NCI-H146 (cell line): ENCODE data around the gene GPR137.
"Not testable (repeated sequence)": the region's sequence is repeated elsewhere in the genome, so short reads cannot be mapped to it uniquely, and the experiment has no call there.

ENCODE experiments used
- DNase-seq: peaks from one replicate; lab custom pipeline; 2025; lab: John Stamatoyannopoulos, UW

Gene GPR137

GRCh38 chr11:64304316-64305072 is 18.8 kb downstream of the GPR137 start:
- DNase-seq = peak; percentile 90

GRCh38 chr11:64305075-64305690 is 19.5 kb downstream of the GPR137 start, which contains the start of gene ESRRA:
Gene ESRRA (plus strand): TSS chr11:64305524. CDS start chr11:64307180, 1,656 bp downstream.
- peak; percentile 100 for DNase-seq

- DNase-seq = peak; percentile 68
Measured at GRCh38 chr11:64305691-64306562, 20.3 kb downstream of the GPR137 start.

- no peak for DNase-seq
Measured at GRCh38 chr11:64306563-64306875, 20.9 kb downstream of the GPR137 start.

- no peak for DNase-seq
Measured at GRCh38 chr11:64306876-64307622, 21.4 kb downstream of the GPR137 start.

GRCh38 chr11:64307795-64308194 is 22.1 kb downstream of the GPR137 start:
- not testable (repeated sequence) for DNase-seq

- no peak for DNase-seq
Measured at GRCh38 chr11:64312947-64313346, 27.3 kb downstream of the GPR137 start.

- no peak for DNase-seq
Measured at GRCh38 chr11:64313491-64314145, 28.0 kb downstream of the GPR137 start.

GRCh38 chr11:64314146-64314804 is 28.6 kb downstream of the GPR137 start:
- DNase-seq = no peak

GRCh38 chr11:64314805-64315561 is 29.3 kb downstream of the GPR137 start:
- DNase-seq = no peak

- DNase-seq = not testable (repeated sequence)
Measured at GRCh38 chr11:64315667-64316526, 30.2 kb downstream of the GPR137 start.

- DNase-seq = peak; percentile 69
Measured at GRCh38 chr11:64316672-64317324, 31.1 kb downstream of the GPR137 start.

GRCh38 chr11:64317325-64317960 is 31.8 kb downstream of the GPR137 start, which contains the start of gene TRMT112:
Gene TRMT112 (minus strand): TSS chr11:64317559. CDS start chr11:64317526, 33 bp downstream.
- DNase-seq = peak; percentile 98

- peak; percentile 96 for DNase-seq
Measured at GRCh38 chr11:64317961-64318765, 32.5 kb downstream of the GPR137 start, which contains the start of gene PRDX5. Gene PRDX5 (plus strand): TSS chr11:64318121. CDS start chr11:64318216, 95 bp downstream.

GRCh38 chr11:64318766-64319761 is 33.4 kb downstream of the GPR137 start:
- DNase-seq = peak; percentile 10

GRCh38 chr11:64320556-64320955 is 34.9 kb downstream of the GPR137 start:
- no peak for DNase-seq
